Dendritic cell treated with granulocyte-macrophage colony-stimulating factor and Interleukin-4, amounts not matched to agents 40 ng/mL and 50 ng/mL, for 4 days (primary cell): ENCODE measurements around the gene INSYN1.

Experiments used
- H3K27ac Mint-ChIP-seq: one replicate; pipeline ENCODE4 v1.8.0; 2022; ENCODE audit warnings: mild to moderate bottlenecking, mixed read lengths
- H3K27me3 Mint-ChIP-seq: one replicate; pipeline ENCODE4 v1.8.0; 2022; ENCODE audit warnings: mild to moderate bottlenecking, mixed read lengths
- H3K36me3 Mint-ChIP-seq: one replicate; pipeline ENCODE4 v1.8.0; 2022; ENCODE audit warnings: low read depth, mixed read lengths
- H3K4me1 Mint-ChIP-seq: one replicate; pipeline ENCODE4 v1.8.0; 2022; ENCODE audit warnings: low read depth, mixed read lengths
- H3K4me3 Mint-ChIP-seq: one replicate; pipeline ENCODE4 v1.8.0; 2022; ENCODE audit warnings: mild to moderate bottlenecking, moderate library complexity, mixed read lengths
- H3K9me3 Mint-ChIP-seq: one replicate; pipeline ENCODE4 v1.8.0; 2022; ENCODE audit warnings: mixed read lengths
- intact Hi-C: fragments of 100-400 bp; cut with micrococcal nuclease; formaldehyde crosslinking; loops from one replicate; pipeline ENCODE4 v1.15.0; 2022

The INSYN1 gene

DNA sequence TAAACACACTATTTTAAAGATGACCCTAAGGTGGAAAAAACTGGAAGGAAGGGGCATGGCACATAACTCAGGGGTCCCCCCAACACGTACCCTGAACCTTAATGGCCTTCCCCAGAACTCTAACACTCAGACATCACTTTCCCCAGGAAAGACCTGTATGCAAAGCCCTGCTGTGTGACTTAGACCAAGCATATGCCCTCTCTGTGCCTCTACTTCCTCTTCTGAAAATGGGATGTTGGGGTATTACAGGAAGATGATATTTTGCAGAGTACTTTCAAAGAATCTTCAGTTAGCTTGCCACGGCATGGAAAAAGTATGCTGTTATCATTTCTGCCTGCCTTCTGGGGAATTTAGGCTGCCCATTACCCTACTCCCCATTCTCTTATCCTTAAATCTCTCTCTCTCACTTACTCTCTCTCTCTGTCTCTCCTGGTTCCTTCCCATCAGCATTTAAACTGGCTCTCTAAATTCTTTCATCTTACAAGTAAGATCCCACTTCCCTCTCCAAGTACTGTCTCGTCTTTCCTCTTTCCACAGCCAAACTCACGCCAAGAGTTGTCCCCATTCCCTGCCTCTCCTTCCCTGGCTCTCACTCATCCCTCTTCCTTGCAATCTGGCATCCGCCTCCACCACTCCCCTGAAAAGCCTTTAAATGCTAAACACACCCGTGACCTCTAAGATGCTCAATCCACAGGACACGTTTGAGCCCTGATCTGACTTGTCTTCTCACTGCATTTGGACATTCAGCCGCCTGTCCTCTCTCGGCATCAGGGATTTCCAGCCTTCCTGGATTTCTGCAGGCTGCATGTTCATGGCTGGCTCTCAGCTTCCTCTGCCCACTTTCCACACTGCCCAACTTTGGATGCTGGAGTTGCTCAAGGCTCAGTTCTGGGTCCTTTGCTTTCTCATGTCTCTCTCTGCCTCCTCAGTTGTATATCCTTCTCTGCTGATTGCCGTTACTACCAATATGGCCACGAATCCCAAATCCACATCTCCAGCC, 7.5 kb upstream of the INSYN1 start:
- H3K9me3 Mint-ChIP-seq = no peaks in the 10 kb centered on the region
- H3K27ac Mint-ChIP-seq = no peak overlapping the region
- no peaks in the 10 kb centered on the region for H3K4me1 Mint-ChIP-seq
- H3K27me3 Mint-ChIP-seq = peaks cover 19% of the 10 kb centered on the region
- no peaks in the 10 kb centered on the region for H3K36me3 Mint-ChIP-seq
- H3K4me3 Mint-ChIP-seq = no peak overlapping the region
- intact Hi-C loops = no loop called here

- peaks cover 6% of the 10 kb centered on the region for H3K4me1 Mint-ChIP-seq
- intact Hi-C loops = no loop called here
- no peak overlapping the region for H3K4me3 Mint-ChIP-seq
- peaks cover 36% of the 10 kb centered on the region for H3K27me3 Mint-ChIP-seq
- no peaks in the 10 kb centered on the region for H3K36me3 Mint-ChIP-seq
- no peak overlapping the region for H3K27ac Mint-ChIP-seq
- H3K9me3 Mint-ChIP-seq = no peaks in the 10 kb centered on the region
Measured at GRCh38 chr15:73758461-73758860, 5.3 kb upstream of the INSYN1 start.

GRCh38 chr15:73757571-73757970, 4.4 kb upstream of the INSYN1 start:
- Mint-ChIP-seq H3K36me3 (no peaks in the 10 kb centered on the region), H3K27me3 (peaks cover 39% of the 10 kb centered on the region), H3K4me3 (no peak overlapping the region), H3K27ac (no peak overlapping the region), H3K4me1 (peaks cover 6% of the 10 kb centered on the region), H3K9me3 (no peaks in the 10 kb centered on the region)
- intact Hi-C loops = no loop called here

- H3K4me3 Mint-ChIP-seq = no peak overlapping the region
- H3K27ac Mint-ChIP-seq = no peak overlapping the region
- H3K36me3 Mint-ChIP-seq = no peaks in the 10 kb centered on the region
- peaks cover 43% of the 10 kb centered on the region for H3K27me3 Mint-ChIP-seq
- H3K4me1 Mint-ChIP-seq = peaks cover 6% of the 10 kb centered on the region
- intact Hi-C loops = no loop called here
- H3K9me3 Mint-ChIP-seq = no peaks in the 10 kb centered on the region
Measured at GRCh38 chr15:73756947-73757513, 3.9 kb upstream of the INSYN1 start.

DNA sequence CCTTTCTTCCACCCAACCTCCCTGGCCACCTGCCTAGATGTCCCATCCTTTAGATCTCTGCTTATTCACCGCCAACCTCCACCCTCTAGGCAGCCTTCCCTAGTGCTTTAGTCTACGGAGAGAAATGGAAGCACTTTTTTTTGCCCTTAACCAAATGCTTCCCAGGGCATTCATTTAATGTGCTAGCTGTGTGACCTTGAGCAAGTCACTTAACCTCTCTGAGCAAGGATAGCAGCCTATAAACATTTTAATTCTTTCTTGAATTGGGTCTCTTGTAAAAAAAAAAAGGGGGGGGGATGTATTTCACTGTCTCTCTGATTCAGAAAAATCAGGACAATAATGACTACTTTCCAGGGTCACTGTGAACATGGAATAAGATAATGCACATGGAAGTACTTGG, 3.2 kb upstream of the INSYN1 start:
- intact Hi-C loops = no loop called here
- Mint-ChIP-seq H3K9me3 (no peaks in the 10 kb centered on the region), H3K4me1 (peaks cover 6% of the 10 kb centered on the region), H3K27ac (no peak overlapping the region), H3K36me3 (no peaks in the 10 kb centered on the region), H3K27me3 (peaks cover 46% of the 10 kb centered on the region), H3K4me3 (no peak overlapping the region)

GRCh38 chr15:73755946-73756345, 2.8 kb upstream of the INSYN1 start:
- no peak overlapping the region for H3K4me3 Mint-ChIP-seq
- no peak overlapping the region for H3K27ac Mint-ChIP-seq

GRCh38 chr15:73755481-73755880, 2.3 kb upstream of the INSYN1 start:
- intact Hi-C loops = no loop called here
- H3K4me1 Mint-ChIP-seq = peaks cover 6% of the 10 kb centered on the region
- no peak overlapping the region for H3K27ac Mint-ChIP-seq
- no peaks in the 10 kb centered on the region for H3K9me3 Mint-ChIP-seq
- no peak overlapping the region for H3K4me3 Mint-ChIP-seq
- peaks cover 55% of the 10 kb centered on the region for H3K27me3 Mint-ChIP-seq
- no peaks in the 10 kb centered on the region for H3K36me3 Mint-ChIP-seq

More at GRCh38 chr15:73755946-73756345, 2.8 kb upstream of the INSYN1 start:
- intact Hi-C loops = no loop called here
- H3K9me3 Mint-ChIP-seq = no peaks in the 10 kb centered on the region
- H3K27me3 Mint-ChIP-seq = peaks cover 51% of the 10 kb centered on the region
- H3K36me3 Mint-ChIP-seq = no peaks in the 10 kb centered on the region
- H3K4me1 Mint-ChIP-seq = peaks cover 6% of the 10 kb centered on the region

- H3K9me3 Mint-ChIP-seq = no peaks in the 10 kb centered on the region
- peaks cover 6% of the 10 kb centered on the region for H3K4me1 Mint-ChIP-seq
- peaks cover 65% of the 10 kb centered on the region for H3K27me3 Mint-ChIP-seq
- no peak overlapping the region for H3K27ac Mint-ChIP-seq
- no peaks in the 10 kb centered on the region for H3K36me3 Mint-ChIP-seq
- intact Hi-C loops = no loop called here
- no peak overlapping the region for H3K4me3 Mint-ChIP-seq
Measured at GRCh38 chr15:73754461-73754860, 1.3 kb upstream of the INSYN1 start.

GRCh38 chr15:73752806-73753193, 351 bp downstream of the INSYN1 start:
- Mint-ChIP-seq H3K27ac (no peak overlapping the region), H3K4me1 (peaks cover 6% of the 10 kb centered on the region), H3K4me3 (no peak overlapping the region), H3K27me3 (peaks cover 74% of the 10 kb centered on the region), H3K36me3 (no peaks in the 10 kb centered on the region), H3K9me3 (no peaks in the 10 kb centered on the region)
- intact Hi-C loops = no loop called here

- Mint-ChIP-seq H3K36me3 (no peaks in the 10 kb centered on the region), H3K4me3 (no peak overlapping the region)
- intact Hi-C loops = no loop called here
Measured at GRCh38 chr15:73751899-73752805, 999 bp downstream of the INSYN1 start.

DNA sequence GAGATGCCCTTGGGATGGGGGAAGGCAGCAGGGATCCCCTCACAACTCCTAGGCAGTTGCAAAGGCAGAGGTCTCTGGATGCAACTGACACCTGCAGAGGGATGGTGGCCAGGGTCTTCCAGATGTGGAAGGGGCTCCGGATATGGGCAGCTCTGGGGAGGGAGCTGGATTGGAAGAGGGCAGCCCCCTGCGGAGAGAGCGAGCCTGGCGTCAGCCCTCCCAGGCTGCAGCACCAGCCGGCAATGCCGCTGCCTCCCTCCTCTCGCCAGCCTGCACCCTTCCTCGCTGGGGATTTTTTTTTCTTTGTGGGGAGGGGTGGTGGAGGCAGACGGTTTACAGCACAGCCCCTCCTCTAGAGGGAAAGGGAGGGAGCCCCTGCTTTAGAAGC, 1.6 kb downstream of the INSYN1 start:
- peaks cover 80% of the 10 kb centered on the region for H3K27me3 Mint-ChIP-seq
- no peak overlapping the region for H3K27ac Mint-ChIP-seq
- H3K4me3 Mint-ChIP-seq = no peak overlapping the region
- H3K36me3 Mint-ChIP-seq = no peaks in the 10 kb centered on the region
- intact Hi-C loops = no loop called here
- peaks cover 6% of the 10 kb centered on the region for H3K4me1 Mint-ChIP-seq
- H3K9me3 Mint-ChIP-seq = no peaks in the 10 kb centered on the region

More at GRCh38 chr15:73751899-73752805, 999 bp downstream of the INSYN1 start:
- Mint-ChIP-seq H3K9me3 (no peaks in the 10 kb centered on the region), H3K4me1 (peaks cover 6% of the 10 kb centered on the region), H3K27me3 (peaks cover 75% of the 10 kb centered on the region), H3K27ac (no peak overlapping the region)

DNA sequence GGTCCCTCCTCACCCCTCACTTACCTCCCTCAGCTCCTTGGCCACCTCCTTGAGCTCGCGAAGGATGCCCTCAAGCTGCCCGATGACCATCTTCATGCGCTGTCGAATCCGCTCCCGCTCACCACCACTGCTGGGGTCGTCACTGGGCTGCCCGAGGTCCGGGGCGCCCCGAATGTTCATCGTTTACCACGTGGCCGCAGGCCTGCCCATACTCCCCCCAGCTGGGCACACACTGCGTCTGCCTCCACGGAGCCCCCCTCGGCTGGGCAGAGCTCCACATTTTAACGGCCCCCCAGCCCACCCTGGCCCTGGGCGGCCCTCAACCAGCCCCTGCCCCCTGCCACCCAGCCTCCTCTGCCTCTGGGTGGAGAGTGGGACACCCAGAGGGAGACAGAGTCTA, 2.2 kb downstream of the INSYN1 start:
- no peak overlapping the region for H3K4me3 Mint-ChIP-seq
- peaks cover 80% of the 10 kb centered on the region for H3K27me3 Mint-ChIP-seq
- H3K36me3 Mint-ChIP-seq = no peaks in the 10 kb centered on the region
- H3K4me1 Mint-ChIP-seq = peaks cover 6% of the 10 kb centered on the region
- no peaks in the 10 kb centered on the region for H3K9me3 Mint-ChIP-seq
- no peak overlapping the region for H3K27ac Mint-ChIP-seq
- intact Hi-C loops = no loop called here

DNA sequence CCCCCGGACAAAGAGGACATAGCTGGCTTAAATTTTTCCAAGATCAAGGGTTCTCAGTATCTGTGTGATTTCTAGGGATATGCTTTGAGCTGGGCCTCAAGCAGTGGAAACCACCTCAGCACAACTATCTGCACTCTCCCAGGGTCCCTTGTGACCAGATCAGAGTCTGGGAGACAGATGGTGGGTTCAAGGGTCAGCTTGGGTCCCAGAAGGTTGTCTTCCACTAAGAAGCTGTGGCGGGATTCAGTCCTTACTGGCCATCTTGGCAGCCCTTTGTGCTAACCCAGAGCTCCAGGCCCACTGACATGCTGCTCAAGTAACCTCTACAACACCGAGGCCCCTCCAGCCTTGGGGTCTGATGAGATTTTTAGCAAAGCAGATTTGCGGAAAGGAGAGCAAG, 2.7 kb downstream of the INSYN1 start:
- Mint-ChIP-seq H3K9me3 (no peaks in the 10 kb centered on the region), H3K27me3 (peaks cover 76% of the 10 kb centered on the region), H3K4me3 (no peak overlapping the region), H3K4me1 (peaks cover 6% of the 10 kb centered on the region), H3K36me3 (no peaks in the 10 kb centered on the region), H3K27ac (no peak overlapping the region)
- intact Hi-C loops = no loop called here

GRCh38 chr15:73749971-73750370, 3.2 kb downstream of the INSYN1 start:
- Mint-ChIP-seq H3K4me3 (no peak overlapping the region), H3K36me3 (no peaks in the 10 kb centered on the region), H3K27me3 (peaks cover 76% of the 10 kb centered on the region), H3K9me3 (no peaks in the 10 kb centered on the region), H3K4me1 (peaks cover 6% of the 10 kb centered on the region), H3K27ac (no peak overlapping the region)
- intact Hi-C loops = no loop called here
